Mesenchymal stem cell (in vitro differentiated cells and primary cell): ENCODE data around the gene HTT.

Source experiments
- DNase-seq: peaks from one replicate; pipeline ENCODE4 v3.0.0-alpha.2; 2013
- H2AFZ ChIP-seq: one replicate; pipeline ENCODE4 v1.6.1; 2013; ENCODE audit warnings: low read depth, mild to moderate bottlenecking, control low read depth, inconsistent platforms, low read length, moderate library complexity
- H2AK5ac ChIP-seq: 2 replicates; pipeline ENCODE4 v1.6.1; 2013; ENCODE audit warnings: low read length, moderate library complexity, mild to moderate bottlenecking, inconsistent platforms; ENCODE audit not compliant: severe bottlenecking
- H2BK120ac ChIP-seq: one replicate; pipeline ENCODE4 v1.6.1; 2013; ENCODE audit warnings: low read depth, mild to moderate bottlenecking, inconsistent platforms, low read length, moderate library complexity
- H2BK12ac ChIP-seq, 2 experiments: one replicate each; pipeline ENCODE4 v1.6.1; 2013; ENCODE audit warnings: inconsistent platforms in 2 of 2, low read length in 2 of 2, mild to moderate bottlenecking in 2 of 2, moderate library complexity in 2 of 2, control low read depth in 1 of 2
- H2BK15ac ChIP-seq: one replicate; pipeline ENCODE4 v1.6.1; 2013; ENCODE audit warnings: mild to moderate bottlenecking, low read depth, inconsistent platforms; ENCODE audit not compliant: poor library complexity, severe bottlenecking
- H2BK5ac ChIP-seq: 2 replicates; pipeline ENCODE4 v1.6.1; 2013; ENCODE audit warnings: low read depth, mild to moderate bottlenecking, low read length, control low read depth, inconsistent platforms; ENCODE audit not compliant: poor library complexity, severe bottlenecking
- H3K14ac ChIP-seq, 2 experiments: one replicate each; pipeline ENCODE4 v1.6.1; 2013; ENCODE audit warnings: inconsistent platforms in 2 of 2, low read length in 2 of 2, control low read depth in 1 of 2, mild to moderate bottlenecking in 1 of 2, moderate library complexity in 1 of 2
- H3K18ac ChIP-seq, 2 experiments: one replicate each; pipeline ENCODE4 v1.6.1; 2013; ENCODE audit warnings: inconsistent platforms in 2 of 2, low read length in 2 of 2, control low read depth in 1 of 2, low read depth in 1 of 2, mild to moderate bottlenecking in 1 of 2
- H3K23ac ChIP-seq, 2 experiments: one replicate each; pipeline ENCODE4 v1.6.1; 2013; ENCODE audit warnings: inconsistent platforms in 2 of 2, low read length in 2 of 2, mild to moderate bottlenecking in 2 of 2, moderate library complexity in 2 of 2, control low read depth in 1 of 2
- H3K27ac ChIP-seq: 2 replicates; pipeline ENCODE4 v1.5.1; 2013; ENCODE audit warnings: mild to moderate bottlenecking, moderate library complexity, low read length, control low read depth, inconsistent platforms; ENCODE audit not compliant: poor library complexity, severe bottlenecking
- H3K27me3 ChIP-seq, 2 experiments: 2 replicates each; pipeline versions ENCODE4 v1.6.1 to v1.7.0; 2013; ENCODE audit warnings: low read length in 2 of 2, mild to moderate bottlenecking in 2 of 2, moderate library complexity in 2 of 2, control low read depth in 1 of 2, inconsistent platforms in 1 of 2; ENCODE audit not compliant: control insufficient read depth in 1 of 2, insufficient read depth in 1 of 2
- H3K36me3 ChIP-seq, 2 experiments: 2 replicates each; pipeline versions ENCODE4 v1.6.1 to v1.7.0; 2013; ENCODE audit warnings: low read length in 2 of 2, control low read depth in 1 of 2, inconsistent platforms in 1 of 2, low read depth in 1 of 2, mild to moderate bottlenecking in 1 of 2; ENCODE audit not compliant: insufficient read depth in 2 of 2, control insufficient read depth in 1 of 2
- H3K4ac ChIP-seq, 2 experiments: one replicate each; pipeline ENCODE4 v1.6.1; 2013; ENCODE audit warnings: inconsistent platforms in 2 of 2, low read length in 2 of 2, mild to moderate bottlenecking in 2 of 2, moderate library complexity in 2 of 2, control low read depth in 1 of 2, low read depth in 1 of 2
- H3K4me1 ChIP-seq: 2 replicates; pipeline ENCODE4 v1.6.1; 2013; ENCODE audit warnings: low read depth, low read length, control low read depth; ENCODE audit not compliant: control insufficient read depth, insufficient read depth
- H3K4me2 ChIP-seq: 2 replicates; pipeline ENCODE4 v1.6.1; 2013; ENCODE audit warnings: low read length, mild to moderate bottlenecking, inconsistent platforms; ENCODE audit not compliant: poor library complexity, severe bottlenecking
- H3K4me3 ChIP-seq, 2 experiments: 2 replicates each; pipeline versions ENCODE4 v1.5.1 to v1.7.0; 2013; ENCODE audit warnings: low read length in 2 of 2, mild to moderate bottlenecking in 2 of 2, control low read depth in 1 of 2, low read depth in 1 of 2; ENCODE audit not compliant: insufficient read depth in 1 of 2
- H3K79me1 ChIP-seq: replicated peaks from 2 replicates; pipeline ENCODE4 v1.6.1; 2013; ENCODE audit warnings: mild to moderate bottlenecking, control low read depth, low read length, inconsistent platforms; ENCODE audit not compliant: poor library complexity, severe bottlenecking
- H3K9ac ChIP-seq: 2 replicates; pipeline ENCODE4 v1.7.0; 2013; ENCODE audit warnings: mild to moderate bottlenecking, low read length, moderate library complexity
- H3K9me3 ChIP-seq: 2 replicates; pipeline ENCODE4 v1.7.0; 2013; ENCODE audit warnings: mild to moderate bottlenecking, low read length; ENCODE audit not compliant: control insufficient read depth
- H4K8ac ChIP-seq: one replicate; pipeline ENCODE4 v1.6.1; 2013; ENCODE audit warnings: inconsistent platforms, mild to moderate bottlenecking, low read length, moderate library complexity
- H4K91ac ChIP-seq: one replicate; pipeline ENCODE4 v1.6.1; 2013; ENCODE audit warnings: mild to moderate bottlenecking, low read length, inconsistent platforms
- WGBS: methylation state at CpG from one replicate; pipeline ENCODE4 v1.1.7; 2013; ENCODE audit warnings: mixed read lengths; 5-methylcytosine and 5-hydroxymethylcytosine counted together

The HTT gene

GRCh38 chr4:3213106-3213425 is 138.6 kb downstream of the HTT start:
- H2BK5ac ChIP-seq, result no peak overlapping the region
- no peak for DNase-seq
- WGBS, result 98% methylated on average over 4 of the region's 4 CpGs
- no peak overlapping the region for H3K14ac ChIP-seq
- no peak overlapping the region for H3K9ac ChIP-seq
- H3K79me1 ChIP-seq, result peaks cover 7% of the 10 kb centered on the region
- H3K18ac ChIP-seq, result no peak overlapping the region
- no peak overlapping the region for H2AK5ac ChIP-seq
- no peak overlapping the region for H3K4ac ChIP-seq
- no peak overlapping the region for H4K8ac ChIP-seq
- no peaks in the 10 kb centered on the region for H3K4me1 ChIP-seq
- H3K4me3 ChIP-seq, result no peak overlapping the region
- H3K23ac ChIP-seq, result no peak overlapping the region
- no peak overlapping the region for H2BK120ac ChIP-seq
- H3K4me2 ChIP-seq, result no peak overlapping the region
- peaks cover 66 to 92% of the 10 kb centered on the region in 2 experiments for H3K36me3 ChIP-seq
- no peak overlapping the region for H2AFZ ChIP-seq
- no peak overlapping the region for H2BK15ac ChIP-seq
- no peak overlapping the region for H4K91ac ChIP-seq
- H3K9me3 ChIP-seq, result no peaks in the 10 kb centered on the region
- H3K27ac ChIP-seq, result no peak overlapping the region
- H2BK12ac ChIP-seq, result no peak overlapping the region
- H3K27me3 ChIP-seq, result no peaks in the 10 kb centered on the region

- Histone ChIP-seq H2BK5ac (no peak overlapping the region), H3K9ac (no peak overlapping the region), H3K4me3 (no peak overlapping the region), H3K9me3 (no peaks in the 10 kb centered on the region), H3K14ac (no peak overlapping the region), H3K79me1 (peaks cover 7% of the 10 kb centered on the region), H4K8ac (no peak overlapping the region), H3K4me1 (no peaks in the 10 kb centered on the region), H4K91ac (no peak overlapping the region), H2BK12ac (no peak overlapping the region), H2AK5ac (no peak overlapping the region), H3K4ac (no peak overlapping the region), H3K36me3 (peaks cover 67 to 91% of the 10 kb centered on the region in 2 experiments), H2BK15ac (no peak overlapping the region), H3K27me3 (no peaks in the 10 kb centered on the region), H3K23ac (no peak overlapping the region), H2BK120ac (no peak overlapping the region), H2AFZ (no peak overlapping the region), H3K4me2 (no peak overlapping the region), H3K27ac (no peak overlapping the region), H3K18ac (no peak overlapping the region)
- DNase-seq, result no peak
- 97% methylated on average over 15 of the region's 15 CpGs for WGBS
Observed at GRCh38 chr4:3213661-3214250, 139.3 kb downstream of the HTT start.

DNA sequence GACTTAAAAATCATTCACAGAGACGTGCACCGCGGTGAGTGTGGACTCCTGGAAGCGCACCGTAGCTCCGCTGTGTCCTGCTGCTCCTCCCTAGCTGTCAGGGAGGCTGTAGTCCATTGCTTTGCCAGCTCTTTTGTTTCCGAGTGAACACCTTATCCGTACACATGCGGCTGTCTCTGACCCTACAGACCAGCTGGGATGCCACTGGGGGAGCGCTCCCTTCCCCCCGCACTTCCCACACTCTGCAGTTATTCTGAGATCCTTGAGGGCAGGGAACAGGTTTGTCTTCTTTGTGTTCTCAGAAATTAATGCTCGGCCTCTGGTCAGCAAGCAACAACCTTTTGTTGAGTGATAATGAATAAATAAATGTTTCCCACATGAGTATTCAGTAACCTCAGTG is 140.8 kb downstream of the HTT start:
- H3K4me2 ChIP-seq, result no peak overlapping the region
- peaks cover 8% of the 10 kb centered on the region for H3K79me1 ChIP-seq
- no peaks in the 10 kb centered on the region for H3K4me1 ChIP-seq
- no peak overlapping the region for H2BK12ac ChIP-seq
- H3K9ac ChIP-seq, result no peak overlapping the region
- H3K23ac ChIP-seq, result no peak overlapping the region
- H3K27ac ChIP-seq, result no peak overlapping the region
- H4K8ac ChIP-seq, result no peak overlapping the region
- WGBS, result over 99% methylated on average over 11 of the region's 12 CpGs
- H2BK120ac ChIP-seq, result no peak overlapping the region
- no peak overlapping the region for H3K18ac ChIP-seq
- no peak for DNase-seq
- no peak overlapping the region for H2BK15ac ChIP-seq
- H3K14ac ChIP-seq, result no peak overlapping the region
- H3K4ac ChIP-seq, result no peak overlapping the region
- H3K4me3 ChIP-seq, result no peak overlapping the region
- H3K27me3 ChIP-seq, result no peaks in the 10 kb centered on the region
- H2AFZ ChIP-seq, result no peak overlapping the region
- H2BK5ac ChIP-seq, result no peak overlapping the region
- no peak overlapping the region for H2AK5ac ChIP-seq
- H3K9me3 ChIP-seq, result no peaks in the 10 kb centered on the region
- H4K91ac ChIP-seq, result no peak overlapping the region
- peaks cover 65 to 91% of the 10 kb centered on the region in 2 experiments for H3K36me3 ChIP-seq

GRCh38 chr4:3215733-3216132 is 141.3 kb downstream of the HTT start:
- Histone ChIP-seq H3K9ac (no peak overlapping the region), H3K36me3 (peaks cover 63 to 91% of the 10 kb centered on the region in 2 experiments), H2AK5ac (no peak overlapping the region), H3K27ac (no peak overlapping the region), H3K4ac (no peak overlapping the region), H3K4me3 (no peak overlapping the region), H2AFZ (no peak overlapping the region), H3K9me3 (no peaks in the 10 kb centered on the region), H2BK120ac (no peak overlapping the region), H4K91ac (no peak overlapping the region), H2BK5ac (no peak overlapping the region), H2BK12ac (no peak overlapping the region), H3K4me1 (no peaks in the 10 kb centered on the region), H3K23ac (no peak overlapping the region), H3K79me1 (peaks cover 6% of the 10 kb centered on the region), H3K4me2 (no peak overlapping the region), H3K14ac (no peak overlapping the region), H2BK15ac (no peak overlapping the region), H3K18ac (no peak overlapping the region), H4K8ac (no peak overlapping the region), H3K27me3 (no peaks in the 10 kb centered on the region)
- DNase-seq, result no peak
- 100% methylated on average over 3 of the region's 4 CpGs for WGBS
